GM19035 (cell line): Measurements from ENCODE around the gene ZG16.

Experiments used
- ATAC-seq: cut with Tn5 transposase; IDR thresholded peaks from one replicate; pipeline ENCODE4 v1.9.1; 2021; ENCODE audit not compliant: unreplicated experiment

The ZG16 gene

DNA sequence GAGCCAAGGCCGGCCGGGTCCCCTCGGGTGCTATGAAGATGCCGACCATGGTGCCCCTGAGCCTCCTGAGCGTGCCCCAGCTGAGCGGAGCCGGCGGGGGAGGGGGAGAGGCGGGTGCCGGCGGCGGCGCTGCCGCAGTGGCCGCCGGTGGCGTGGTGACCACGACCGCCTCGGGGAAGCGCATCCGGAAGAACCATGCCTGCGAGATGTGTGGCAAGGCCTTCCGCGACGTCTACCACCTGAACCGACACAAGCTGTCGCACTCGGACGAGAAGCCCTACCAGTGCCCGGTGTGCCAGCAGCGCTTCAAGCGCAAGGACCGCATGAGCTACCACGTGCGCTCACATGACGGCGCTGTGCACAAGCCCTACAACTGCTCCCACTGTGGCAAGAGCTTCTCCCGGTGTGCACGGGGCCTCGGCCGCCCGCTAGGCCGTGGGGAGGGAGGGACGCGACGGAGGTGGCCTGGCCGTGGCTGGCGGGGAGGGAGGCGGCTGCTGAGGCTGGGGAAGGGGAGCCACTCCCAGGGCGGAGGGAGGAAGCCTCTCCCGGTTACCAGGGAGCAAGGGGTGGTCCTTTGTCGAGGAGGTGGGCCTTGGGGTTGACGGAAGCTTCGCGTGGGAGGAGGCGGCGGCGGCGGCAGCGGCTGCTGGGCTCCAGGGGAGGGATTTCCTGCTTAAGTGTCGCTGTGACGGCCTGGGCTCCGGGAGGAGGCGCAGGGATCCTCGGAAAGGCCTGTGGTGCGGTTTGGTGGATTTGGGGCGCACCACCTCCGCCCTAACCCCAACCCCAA, 29.6 kb downstream of the ZG16 start:
- ATAC-seq = peak; percentile 24

DNA sequence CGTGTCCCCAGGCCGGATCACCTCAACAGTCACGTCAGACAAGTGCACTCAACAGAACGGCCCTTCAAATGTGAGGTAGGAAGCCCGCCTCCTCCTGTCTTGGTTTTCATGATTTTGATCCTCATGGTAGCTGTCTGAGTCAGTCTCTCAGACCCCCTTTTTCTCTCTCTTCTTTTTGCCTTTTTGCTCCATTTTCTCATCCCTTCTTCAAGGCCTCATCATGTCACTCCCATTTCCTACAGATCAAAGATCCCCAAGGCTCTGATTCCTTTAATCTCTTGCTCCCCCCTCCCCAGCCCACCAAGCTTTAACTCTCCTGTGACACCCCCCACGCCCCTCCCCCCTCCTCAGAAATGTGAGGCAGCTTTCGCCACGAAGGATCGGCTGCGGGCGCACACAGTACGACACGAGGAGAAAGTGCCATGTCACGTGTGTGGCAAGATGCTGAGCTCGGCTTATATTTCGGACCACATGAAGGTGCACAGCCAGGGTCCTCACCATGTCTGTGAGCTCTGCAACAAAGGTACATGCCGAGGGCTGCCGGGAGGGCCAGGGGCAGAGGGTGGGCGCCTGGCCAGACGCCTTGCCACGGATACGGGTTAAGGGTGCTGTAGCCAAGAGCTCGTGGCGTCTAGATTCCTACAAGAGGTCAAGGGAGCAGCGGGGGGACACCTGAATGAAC, 30.3 kb downstream of the ZG16 start:
- ATAC-seq = no peak

DNA sequence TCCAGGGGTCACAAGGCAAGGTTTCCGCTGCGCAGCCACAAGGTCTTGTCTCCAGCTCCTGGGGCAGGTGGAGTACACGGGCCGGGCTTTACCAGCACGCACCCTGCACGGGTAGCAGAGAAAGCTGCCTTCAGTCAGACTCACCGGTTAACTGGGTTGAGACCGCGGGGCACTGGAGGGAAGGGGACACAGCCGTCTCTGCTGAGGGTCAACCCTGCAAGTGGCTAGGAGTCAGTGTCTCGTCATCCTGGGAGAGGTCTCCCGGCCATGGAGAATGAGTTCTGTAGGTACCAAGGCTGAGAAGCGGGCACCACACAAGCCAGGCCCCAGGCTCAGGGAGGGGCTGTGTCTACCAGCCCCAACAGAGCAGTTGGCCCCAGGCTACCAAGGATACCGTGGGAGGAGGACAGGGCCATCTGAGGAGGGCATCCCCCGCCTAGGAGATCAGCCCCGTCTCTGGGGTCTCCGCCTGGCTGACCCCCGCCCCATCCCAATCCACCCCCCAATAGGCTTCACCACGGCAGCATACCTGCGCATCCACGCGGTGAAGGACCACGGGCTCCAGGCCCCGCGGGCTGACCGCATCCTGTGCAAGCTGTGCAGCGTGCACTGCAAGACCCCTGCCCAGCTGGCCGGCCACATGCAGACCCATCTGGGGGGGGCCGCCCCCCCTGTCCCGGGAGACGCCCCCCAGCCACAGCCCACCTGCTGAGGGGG, 31.1 kb downstream of the ZG16 start:
- no peak for ATAC-seq

DNA sequence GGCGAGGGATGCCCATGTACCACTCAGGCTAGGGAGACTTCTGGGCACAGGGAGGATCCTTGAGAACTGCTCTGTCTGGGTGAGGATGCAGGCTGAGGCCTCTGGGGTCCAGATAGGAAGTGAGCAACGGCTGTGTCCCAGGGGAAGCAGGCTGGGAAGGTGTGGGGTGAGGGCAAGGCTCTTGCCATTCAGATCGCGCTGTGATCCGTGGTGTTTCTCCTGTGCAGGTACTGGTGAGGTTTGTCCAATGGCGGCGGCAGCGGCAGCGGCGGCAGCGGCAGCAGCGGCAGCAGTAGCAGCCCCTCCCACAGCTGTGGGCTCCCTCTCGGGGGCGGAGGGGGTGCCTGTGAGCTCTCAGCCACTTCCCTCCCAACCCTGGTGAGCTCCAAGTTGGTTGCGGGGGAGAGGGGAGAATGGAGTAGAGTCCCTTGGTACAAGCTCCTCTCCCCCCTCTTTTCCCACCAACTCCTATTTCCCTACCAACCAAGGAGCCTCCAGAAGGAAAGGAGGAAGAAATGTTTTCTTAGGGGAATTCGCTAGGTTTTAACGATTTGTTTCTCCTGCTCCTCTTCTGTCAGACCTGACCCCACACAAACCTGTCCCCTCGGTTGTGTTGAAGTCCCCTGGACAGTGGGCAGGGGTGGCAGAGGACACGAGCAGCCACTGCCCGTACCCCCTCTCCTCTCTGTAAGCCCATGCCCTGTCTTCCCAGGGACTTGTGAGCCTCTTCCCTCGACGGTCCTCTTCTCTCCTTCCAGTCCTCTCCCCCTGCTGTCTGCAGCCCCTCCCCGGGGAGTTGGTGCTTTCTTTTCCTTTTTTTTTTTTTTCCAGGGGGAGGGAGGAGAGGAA, 32.0 kb downstream of the ZG16 start:
- no peak for ATAC-seq

DNA sequence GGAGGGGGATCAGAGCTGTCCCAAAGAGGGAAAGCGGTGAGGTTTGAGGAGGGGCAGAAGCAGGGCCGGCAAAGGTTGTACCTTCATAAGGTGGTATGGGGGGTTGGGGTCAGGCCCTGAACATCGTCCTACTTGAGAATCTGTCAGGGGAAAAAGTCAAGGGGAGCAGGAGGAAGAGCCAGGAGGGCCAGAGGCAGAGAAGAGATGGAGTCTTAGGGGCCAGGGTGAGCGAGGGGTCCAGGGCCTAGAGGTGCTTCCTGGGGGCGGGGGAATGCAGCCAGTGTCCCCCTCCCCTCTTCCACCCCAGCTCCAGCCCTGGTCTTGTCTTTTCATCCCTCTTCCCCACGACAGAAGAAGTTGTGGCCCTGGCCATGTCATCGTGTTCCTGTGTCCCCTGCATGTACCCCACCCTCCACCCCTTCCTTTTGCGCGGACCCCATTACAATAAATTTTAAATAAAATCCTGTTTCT, 32.7 kb downstream of the ZG16 start:
- ATAC-seq = no peak

DNA sequence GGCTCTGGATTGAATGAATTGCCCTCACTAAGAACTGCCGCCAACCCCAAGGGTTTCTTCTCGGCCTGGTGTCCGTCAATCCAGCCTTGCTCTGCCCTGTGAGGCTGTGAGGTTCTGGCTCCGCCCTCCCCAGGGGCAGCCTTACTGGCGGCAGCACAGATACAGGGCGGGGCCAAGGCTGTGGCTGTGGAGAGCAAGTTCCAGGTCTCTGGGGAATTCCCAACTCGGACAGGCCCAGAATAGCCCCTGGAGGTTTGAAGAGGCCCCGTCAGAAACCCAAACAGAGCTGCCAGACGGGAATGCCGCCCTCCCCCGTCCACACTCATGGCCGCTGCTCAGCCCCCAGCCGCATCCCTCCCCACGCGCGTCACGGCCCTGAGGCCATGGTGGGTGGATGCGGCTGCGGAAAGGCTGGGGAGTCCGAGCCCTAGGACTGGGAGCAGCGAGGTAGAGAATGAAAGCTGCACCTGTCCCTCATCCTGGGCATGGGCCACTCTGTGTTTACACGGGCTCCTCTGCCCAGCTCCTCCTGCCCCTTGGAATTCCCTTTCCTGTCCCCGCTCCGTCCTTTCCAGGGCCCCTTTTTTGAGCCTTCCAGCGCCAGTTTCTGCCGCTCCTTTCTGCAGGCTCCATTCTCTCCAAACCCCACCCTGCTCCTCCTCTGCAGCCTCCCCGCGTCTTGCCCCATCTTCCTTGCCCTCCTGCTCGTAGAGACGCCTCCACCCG, 33.3 kb downstream of the ZG16 start:
- ATAC-seq = peak; percentile 32

DNA sequence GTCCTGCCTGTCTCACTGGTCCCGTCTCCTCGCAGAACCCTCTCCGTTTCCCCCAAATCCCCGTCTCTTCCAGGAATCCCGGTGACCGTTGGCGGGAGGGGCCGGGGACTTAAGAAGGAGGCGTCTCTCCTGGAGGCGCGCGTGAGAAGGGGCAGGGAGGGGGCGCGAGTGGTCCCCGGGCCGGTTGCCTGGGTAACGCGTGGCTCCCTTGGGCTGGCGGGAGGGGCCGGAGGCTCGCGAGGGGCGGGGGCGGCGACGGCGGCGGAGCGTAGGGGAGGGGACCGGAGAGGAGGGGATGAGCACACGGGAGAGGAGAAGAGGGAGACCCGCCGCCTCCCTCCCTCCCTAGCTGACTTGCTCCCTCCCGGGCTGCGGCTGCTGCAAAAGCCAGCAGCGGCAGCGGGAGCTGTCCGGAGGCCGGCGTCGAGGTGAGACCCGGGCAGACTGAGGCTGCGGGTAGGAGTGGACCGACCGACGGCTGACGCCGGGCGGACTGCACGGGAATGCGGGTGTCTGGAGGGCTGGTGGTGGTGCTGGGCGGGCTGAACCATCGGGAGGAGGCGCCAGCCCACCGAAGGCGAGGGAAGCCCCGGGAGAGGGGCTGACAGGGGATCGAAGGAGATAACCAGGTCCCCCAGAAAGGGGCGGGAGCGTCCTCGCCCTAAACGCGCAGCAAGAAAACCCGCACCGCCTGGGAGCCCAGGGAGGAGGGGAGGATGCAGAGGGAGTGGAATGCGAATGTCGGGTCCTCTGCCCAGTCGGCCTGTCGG, 34.0 kb downstream of the ZG16 start, which contains the start of gene PRRT2:
TSS of gene PRRT2 (plus strand) at position 298 of the 770 bp plus-strand sequence. CDS start 862 bp downstream, outside the sequence.
- ATAC-seq = no peak

DNA sequence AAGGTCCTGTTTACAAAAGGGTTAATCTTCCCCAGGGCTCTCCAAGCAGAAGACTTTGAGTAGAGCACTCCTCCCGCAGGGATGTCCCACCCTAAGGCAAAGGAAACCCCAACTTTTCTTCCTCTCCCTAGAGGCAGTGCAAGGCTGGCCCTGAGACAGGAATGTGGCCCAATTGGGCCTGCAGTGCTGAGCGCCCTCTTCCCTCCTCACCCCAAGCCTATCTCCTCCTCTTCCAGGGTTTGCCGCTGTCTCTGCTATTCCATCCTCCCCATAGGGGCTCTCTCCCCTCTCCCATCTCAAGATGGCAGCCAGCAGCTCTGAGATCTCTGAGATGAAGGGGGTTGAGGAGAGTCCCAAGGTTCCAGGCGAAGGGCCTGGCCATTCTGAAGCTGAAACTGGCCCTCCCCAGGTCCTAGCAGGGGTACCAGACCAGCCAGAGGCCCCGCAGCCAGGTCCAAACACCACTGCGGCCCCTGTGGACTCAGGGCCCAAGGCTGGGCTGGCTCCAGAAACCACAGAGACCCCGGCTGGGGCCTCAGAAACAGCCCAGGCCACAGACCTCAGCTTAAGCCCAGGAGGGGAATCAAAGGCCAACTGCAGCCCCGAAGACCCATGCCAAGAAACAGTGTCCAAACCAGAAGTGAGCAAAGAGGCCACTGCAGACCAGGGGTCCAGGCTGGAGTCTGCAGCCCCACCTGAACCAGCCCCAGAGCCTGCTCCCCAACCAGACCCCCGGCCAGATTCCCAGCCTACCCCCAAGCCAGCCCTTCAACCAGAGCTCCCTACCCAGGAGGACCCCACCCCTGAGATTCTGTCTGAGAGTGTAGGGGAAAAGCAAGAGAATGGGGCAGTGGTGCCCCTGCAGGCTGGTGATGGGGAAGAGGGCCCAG, 34.9 kb downstream of the ZG16 start:
- ATAC-seq = no peak

DNA sequence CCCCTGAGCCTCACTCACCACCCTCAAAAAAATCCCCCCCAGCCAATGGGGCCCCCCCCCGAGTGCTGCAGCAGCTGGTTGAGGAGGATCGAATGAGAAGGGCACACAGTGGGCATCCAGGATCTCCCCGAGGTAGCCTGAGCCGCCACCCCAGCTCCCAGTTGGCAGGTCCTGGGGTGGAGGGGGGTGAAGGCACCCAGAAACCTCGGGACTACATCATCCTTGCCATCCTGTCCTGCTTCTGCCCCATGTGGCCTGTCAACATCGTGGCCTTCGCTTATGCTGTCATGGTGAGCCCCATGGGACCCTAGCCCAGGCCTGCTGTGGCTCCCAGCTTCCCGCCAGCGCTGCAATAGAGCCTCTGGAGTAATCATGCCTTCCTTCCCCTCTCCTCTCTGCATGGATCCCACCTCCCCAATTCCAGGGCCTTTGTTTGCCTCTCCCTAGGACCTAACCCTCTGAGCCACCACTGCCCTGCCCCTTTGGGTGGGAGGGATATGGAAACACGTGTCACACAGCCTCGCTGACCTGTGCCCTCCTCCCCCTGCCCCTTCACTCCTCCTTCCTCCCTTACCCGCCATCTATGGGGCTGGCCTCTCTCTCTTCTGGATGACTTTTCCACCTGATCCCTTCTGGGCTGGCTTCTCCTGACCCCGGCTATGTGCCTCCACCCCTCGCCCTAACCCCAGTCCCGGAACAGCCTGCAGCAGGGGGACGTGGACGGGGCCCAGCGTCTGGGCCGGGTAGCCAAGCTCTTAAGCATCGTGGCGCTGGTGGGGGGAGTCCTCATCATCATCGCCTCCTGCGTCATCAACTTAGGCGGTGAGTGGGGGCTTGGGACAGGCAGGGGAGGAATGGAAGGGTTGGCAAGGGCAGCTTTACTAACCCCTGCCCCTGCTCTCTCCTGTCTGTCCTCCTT, 35.8 kb downstream of the ZG16 start:
- ATAC-seq = no peak

DNA sequence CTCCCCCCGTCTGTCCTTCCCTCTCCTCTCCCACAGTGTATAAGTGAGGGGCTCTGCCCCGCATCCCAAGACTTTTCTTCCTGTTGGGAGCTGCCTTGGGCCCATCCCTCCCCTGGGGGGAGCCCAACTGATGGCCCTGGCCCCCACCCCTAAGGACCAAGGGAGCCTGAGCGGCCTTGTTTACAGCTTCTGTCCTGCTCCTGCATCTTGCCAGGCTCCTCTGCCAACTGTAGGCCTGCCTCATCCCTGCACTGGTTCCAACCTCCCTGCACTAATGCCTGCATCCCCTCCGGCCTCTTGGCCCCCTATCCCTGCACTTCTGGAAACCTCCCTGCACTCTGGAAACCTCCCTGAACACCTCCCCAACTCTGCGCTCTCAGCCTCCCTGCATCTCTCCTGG, 36.5 kb downstream of the ZG16 start:
- no peak for ATAC-seq

DNA sequence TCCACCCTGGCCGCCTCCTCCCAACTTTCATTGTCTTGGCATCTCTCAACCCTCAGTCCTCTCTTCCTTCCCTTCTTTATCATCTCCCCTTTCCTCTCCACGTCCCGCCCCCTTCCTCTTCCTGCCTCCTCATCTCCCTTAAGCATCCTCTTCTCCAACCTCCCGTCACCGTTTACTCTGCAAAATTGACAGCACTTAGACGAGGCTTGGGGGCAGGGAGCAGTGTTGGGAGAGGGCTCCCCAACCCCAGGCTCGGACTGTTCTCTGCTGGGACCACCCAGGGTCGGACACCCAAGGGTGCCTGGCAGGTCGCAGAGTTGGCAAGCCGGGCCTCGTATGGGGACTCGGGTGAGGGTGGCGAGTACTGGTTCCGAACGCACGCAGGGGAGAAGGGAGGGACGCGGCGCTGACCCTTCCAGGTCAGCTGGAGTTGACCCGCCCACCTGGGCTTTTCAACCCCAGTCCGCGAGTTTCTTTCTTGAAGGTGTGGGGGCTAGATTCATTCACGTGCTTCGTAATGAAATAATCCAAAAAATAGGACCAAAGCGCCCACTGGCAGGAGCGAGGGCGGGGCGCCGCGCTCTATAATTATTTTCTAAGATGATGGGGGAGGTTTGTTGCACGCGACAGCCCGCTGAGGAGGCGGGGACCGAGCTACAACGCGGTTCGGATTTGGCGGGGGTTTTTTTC, 37.1 kb downstream of the ZG16 start:
- ATAC-seq = no peak

DNA sequence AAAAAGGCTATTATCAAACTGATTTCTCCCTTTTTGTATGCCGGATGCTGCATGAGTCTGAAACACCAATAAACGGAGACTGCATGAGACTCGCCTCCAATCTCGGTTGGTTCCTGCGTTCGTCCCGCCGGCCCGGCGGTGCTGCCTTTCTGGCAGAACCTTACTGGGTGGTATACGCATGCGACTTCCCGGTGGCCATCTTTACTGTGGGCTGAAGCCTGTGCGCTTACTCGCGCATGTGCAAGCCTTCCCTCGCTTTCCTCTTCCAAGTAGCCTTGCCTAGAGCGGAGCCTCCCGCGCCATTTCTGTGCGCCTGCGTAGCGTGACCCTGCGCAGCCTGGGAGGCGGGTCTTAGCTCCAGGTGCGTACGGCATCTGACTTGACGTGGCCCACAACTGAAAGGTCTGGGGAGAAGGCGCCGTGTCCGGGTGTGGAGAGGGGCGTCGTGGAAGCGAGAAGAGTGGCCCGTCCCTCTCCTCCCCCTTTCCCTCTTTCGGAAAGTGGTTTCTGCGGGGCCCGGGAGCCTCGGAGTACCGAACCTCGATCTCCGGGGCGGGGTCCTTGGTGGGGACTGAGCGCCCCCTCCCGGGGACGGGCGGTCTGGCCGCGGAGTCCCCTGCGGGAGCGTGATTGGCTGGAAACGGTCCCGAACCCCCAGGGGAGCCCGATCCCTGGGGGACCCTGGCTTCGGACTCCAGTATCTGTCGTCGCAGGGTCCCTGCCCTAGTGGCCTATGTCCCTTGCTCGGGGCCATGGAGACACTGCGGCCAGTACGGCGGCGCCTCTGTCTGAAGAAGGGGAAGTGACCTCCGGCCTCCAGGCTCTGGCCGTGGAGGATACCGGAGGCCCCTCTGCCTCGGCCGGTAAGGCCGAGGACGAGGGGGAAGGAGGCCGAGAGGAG, 38.0 kb downstream of the ZG16 start, which contains the start of gene PAGR1:
TSS of gene PAGR1 (plus strand) at position 360 of the 901 bp plus-strand sequence. CDS start at position 734, 374 bp downstream.
- peak; percentile 57 for ATAC-seq

DNA sequence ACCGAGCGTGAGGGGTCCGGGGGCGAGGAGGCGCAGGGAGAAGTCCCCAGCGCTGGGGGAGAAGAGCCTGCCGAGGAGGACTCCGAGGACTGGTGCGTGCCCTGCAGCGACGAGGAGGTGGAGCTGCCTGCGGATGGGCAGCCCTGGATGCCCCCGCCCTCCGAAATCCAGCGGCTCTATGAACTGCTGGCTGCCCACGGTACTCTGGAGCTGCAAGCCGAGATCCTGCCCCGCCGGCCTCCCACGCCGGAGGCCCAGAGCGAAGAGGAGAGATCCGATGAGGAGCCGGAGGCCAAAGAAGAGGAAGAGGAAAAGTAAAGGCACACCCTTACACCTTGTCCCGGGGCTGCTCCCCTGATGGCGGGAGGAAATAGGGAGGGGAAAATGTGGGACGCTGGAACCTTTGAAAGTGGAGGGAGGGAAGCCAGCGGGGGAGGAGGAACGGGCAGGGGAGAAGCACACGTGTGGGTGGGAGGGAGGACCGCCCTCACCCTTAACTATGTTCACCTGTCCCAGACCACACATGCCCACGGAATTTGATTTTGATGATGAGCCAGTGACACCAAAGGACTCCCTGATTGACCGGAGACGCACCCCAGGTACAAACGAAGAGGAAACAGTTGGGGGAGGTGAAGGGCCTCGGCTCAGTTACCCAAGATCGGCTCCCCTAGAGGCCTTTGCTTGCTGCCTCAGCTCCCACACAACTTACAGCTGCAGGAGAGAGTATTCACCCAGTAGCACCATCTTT, 38.8 kb downstream of the ZG16 start:
- peak; percentile 10 for ATAC-seq

DNA sequence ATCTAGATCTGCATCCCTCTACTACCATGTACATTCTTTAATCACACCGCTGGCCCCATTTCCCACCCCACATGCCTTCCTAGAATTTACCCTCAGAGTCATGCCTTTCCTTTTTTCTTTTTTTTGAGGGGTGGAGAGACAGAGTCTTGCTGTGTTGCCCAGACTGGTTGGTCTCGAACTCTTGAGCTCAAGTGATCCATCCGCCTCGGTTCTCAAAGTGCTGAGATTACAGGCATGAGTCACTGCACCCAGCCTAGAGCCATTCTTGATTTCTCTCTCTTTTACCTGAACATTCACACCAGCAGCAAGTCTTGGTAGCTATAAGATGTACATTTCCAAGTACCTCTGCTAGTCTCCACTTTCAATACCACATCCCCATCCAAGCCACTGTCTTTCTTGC, 40.0 kb downstream of the ZG16 start:
- no peak for ATAC-seq

DNA sequence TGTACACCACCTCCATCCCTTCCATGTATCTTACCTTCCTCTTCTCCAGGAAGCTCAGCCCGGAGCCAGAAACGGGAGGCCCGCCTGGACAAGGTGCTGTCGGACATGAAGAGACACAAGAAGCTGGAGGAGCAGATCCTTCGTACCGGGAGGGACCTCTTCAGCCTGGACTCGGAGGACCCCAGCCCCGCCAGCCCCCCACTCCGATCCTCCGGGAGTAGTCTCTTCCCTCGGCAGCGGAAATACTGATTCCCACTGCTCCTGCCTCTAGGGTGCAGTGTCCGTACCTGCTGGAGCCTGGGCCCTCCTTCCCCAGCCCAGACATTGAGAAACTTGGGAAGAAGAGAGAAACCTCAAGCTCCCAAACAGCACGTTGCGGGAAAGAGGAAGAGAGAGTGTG, 41.5 kb downstream of the ZG16 start:
- ATAC-seq = no peak
